Gastroesophageal sphincter (tissue), 4 donors: Measurements from ENCODE around the gene CDH23. TPM values are rescaled to one million over a fixed set of nuclear protein-coding genes. Genes with fewer than 3 reads are reported as not detected.

Experiments
- ATAC-seq: fragments of 150-250 bp; one replicate; pipeline ENCODE4 v1.9.1; 2016; ENCODE audit warnings: mild to moderate bottlenecking, moderate library complexity
- H3K27ac ChIP-seq, 4 donors: fragments of 200-600 bp; sonication (generic) in 3 of 4; 1 replicate in 3 of 4; 2 replicates in 1 of 4; pipeline ENCODE4 v1.5.1; 2016 to 2019
- H3K27me3 ChIP-seq: fragments of 200-600 bp; sonication (generic); one replicate; pipeline ENCODE4 v1.5.1; 2019
- H3K36me3 ChIP-seq, 2 donors: fragments of 200-600 bp; sonication (generic); one replicate each; pipeline ENCODE4 v1.5.1; 2019; ENCODE audit warnings: control low read depth in 1 of 2
- H3K4me1 ChIP-seq, 3 donors: fragments of 200-600 bp; sonication (generic); 1 replicate in 2 of 3; 2 replicates in 1 of 3; pipeline ENCODE4 v1.5.1; 2016 to 2019; ENCODE audit warnings: control low read depth in 2 of 3
- H3K4me3 ChIP-seq, 2 donors: fragments of 200-600 bp; sonication (generic); one replicate each; pipeline ENCODE4 v1.5.1; 2019; ENCODE audit warnings: mild to moderate bottlenecking in 1 of 2, moderate library complexity in 1 of 2
- H3K9me3 ChIP-seq, 3 donors: fragments of 200-600 bp; sonication (generic); one replicate each; pipeline ENCODE4 v1.5.1; 2017 to 2019; ENCODE audit warnings: control low read depth in 2 of 3
- CTCF ChIP-seq, 4 experiments: fragments of 200-600 bp in 2 of 4; fragments of 450-650 bp in 2 of 4; sonication (generic) in 1 of 4; IDR thresholded peaks; one replicate each; pipeline ENCODE4 v1.5.1; 2017 to 2019; ENCODE audit warnings: antibody characterized with exemption in 4 of 4, mild to moderate bottlenecking in 2 of 4, moderate library complexity in 2 of 4
- EP300 ChIP-seq: sonication (generic); formaldehyde crosslinking; IDR thresholded peaks from one replicate; pipeline ENCODE4 v1.6.1; 2017; ENCODE audit warnings: antibody characterized with exemption, mild to moderate bottlenecking
- POLR2A ChIP-seq, 2 donors: fragments of 450-650 bp; IDR thresholded peaks; one replicate each; pipeline ENCODE4 v1.6.1; 2017; ENCODE audit warnings: antibody characterized with exemption in 2 of 2, mild to moderate bottlenecking in 2 of 2, moderate library complexity in 1 of 2
- POLR2AphosphoS5 ChIP-seq: sonication (generic); formaldehyde crosslinking; IDR thresholded peaks from one replicate; pipeline ENCODE4 v1.6.1; 2017; ENCODE audit warnings: antibody characterized with exemption
- WGBS, 2 donors: methylation state at CpG; one replicate each; pipeline ENCODE4 v1.1.5; 2018; ENCODE audit warnings: low coverage in 1 of 2; 5-methylcytosine and 5-hydroxymethylcytosine counted together
- total RNA-seq, 4 donors: library from RNA; depleted of rRNA; stranded (reverse); fragments of >200 nt; gene quantifications; one replicate each; pipeline ENCODE4 v1.1.0, GENCODE V29; 2016

The CDH23 gene
- total RNA-seq, 4 donors from 2014 or later: 5.1 to 33.5 (median 16.2) TPM

GRCh38 chr10:71390461-71390835 lies 6.3 kb upstream of the CDH23 start:
- peaks cover 17% of the 10 kb centered on the region for H3K27me3 ChIP-seq
- no peaks in the 10 kb centered on the region for H3K9me3 ChIP-seq
- no peaks in the 10 kb centered on the region for H3K36me3 ChIP-seq
- H3K4me1 ChIP-seq: no peaks in the 10 kb centered on the region
- 20 to 22% methylated on average over 1 of the region's 10 CpGs for WGBS, 2 donors
- TF ChIP-seq EP300 (no peak), CTCF (IDR thresholded peaks at IDR 0.05) (no peak), POLR2AphosphoS5 (no peak), POLR2A (IDR thresholded peaks at IDR 0.05) (no peak)
- H3K27ac ChIP-seq: no peak overlapping the region
- no peak for ATAC-seq
- no peak overlapping the region for H3K4me3 ChIP-seq

GRCh38 chr10:71390921-71391690 lies 5.6 kb upstream of the CDH23 start:
- TF ChIP-seq POLR2AphosphoS5 (no peak), EP300 (no peak), POLR2A (IDR thresholded peaks at IDR 0.05) (no peak), CTCF (IDR thresholded peaks at IDR 0.05) (no peak)
- no peaks in the 10 kb centered on the region for H3K9me3 ChIP-seq
- H3K4me3 ChIP-seq: no peak overlapping the region
- H3K27ac ChIP-seq: no peak overlapping the region
- H3K27me3 ChIP-seq: peaks cover 17% of the 10 kb centered on the region
- WGBS, 2 donors: 75% methylated on average over 2 of the region's 3 CpGs
- peaks cover 0 to 3% (median 0%) of the 10 kb centered on the region in 3 donors for H3K4me1 ChIP-seq
- ATAC-seq: no peak
- no peaks in the 10 kb centered on the region for H3K36me3 ChIP-seq

- no peak for ATAC-seq
- WGBS, 2 donors: 70 to 100% methylated on average over 3 to 4 of the region's 5 CpGs
- no peak overlapping the region for H3K4me3 ChIP-seq
- no peaks in the 10 kb centered on the region for H3K36me3 ChIP-seq
- H3K27me3 ChIP-seq: peaks cover 17% of the 10 kb centered on the region
- no peak for TF ChIP-seq EP300
- TF ChIP-seq POLR2AphosphoS5: no peak
- no peak for TF ChIP-seq CTCF (IDR thresholded peaks at IDR 0.05)
- TF ChIP-seq POLR2A (IDR thresholded peaks at IDR 0.05): no peak
- peaks cover 0 to 8% (median 0%) of the 10 kb centered on the region in 3 donors for H3K4me1 ChIP-seq
- H3K9me3 ChIP-seq: no peaks in the 10 kb centered on the region
- no peak overlapping the region for H3K27ac ChIP-seq
Measured at GRCh38 chr10:71391701-71392100, 5.0 kb upstream of the CDH23 start.

- no peaks in the 10 kb centered on the region for H3K36me3 ChIP-seq
- TF ChIP-seq EP300: no peak
- TF ChIP-seq POLR2A (IDR thresholded peaks at IDR 0.05): no peak
- no peak for TF ChIP-seq CTCF (IDR thresholded peaks at IDR 0.05)
- no peak for TF ChIP-seq POLR2AphosphoS5
- ATAC-seq: no peak
- H3K9me3 ChIP-seq: no peaks in the 10 kb centered on the region
- H3K27ac ChIP-seq: no peak overlapping the region
- H3K27me3 ChIP-seq: peaks cover 17% of the 10 kb centered on the region
- H3K4me1 ChIP-seq: peaks cover 0 to 13% (median under 1%) of the 10 kb centered on the region in 3 donors
- WGBS, 2 donors: 0 to 50% methylated on average over 1 of the region's 1 CpG
- no peak overlapping the region for H3K4me3 ChIP-seq
Measured at GRCh38 chr10:71392292-71392691, 4.4 kb upstream of the CDH23 start.
